Measurements from ENCODE around the gene PDGFRB. TPM values are rescaled to one million over a fixed set of nuclear protein-coding genes. Genes with fewer than 3 reads are reported as not detected.

The PDGFRB gene
- 4.9 and 6.1 TPM in 2 replicates for total RNA-seq (2014; rRNA removed; shearing (Covaris generic))

GRCh38 chr5:150155258-150156026 lies at the start of gene PDGFRB:
Gene PDGFRB, minus strand, starts transcription at chr5:150155845. Its CDS starts 18,798 bp downstream, at chr5:150137047.

GRCh38 chr5:150189728-150190502 lies 34.3 kb upstream of the PDGFRB start, which contains the start of gene SLC6A7:
Gene SLC6A7, plus strand, starts transcription at chr5:150190062. Its CDS starts 266 bp downstream, at chr5:150190328.

GRCh38 chr5:150166650-150167511 lies 11.2 kb upstream of the PDGFRB start, which contains the start of gene CDX1:
Gene CDX1, plus strand, starts transcription at chr5:150166778. Its CDS starts 99 bp downstream, at chr5:150166877.

GRCh38 chr5:150085950-150086715 lies 69.5 kb downstream of the PDGFRB start, which contains the start of gene CSF1R:
Gene CSF1R, minus strand, starts transcription at chr5:150086554. Its CDS starts 127 bp downstream, at chr5:150086427.

Small RNA genes within 50 kb of the gene (small RNA-seq; reads per million reads assigned to genes)
- gene RF00019, result not detected

Other genes with a start within 250 kb of the PDGFRB start
- gene PDE6A, start 211.1 kb downstream of the PDGFRB start, total RNA-seq (2014; rRNA removed; shearing (Covaris generic)), result 0.11 and 0.49 TPM in 2 replicates
- 169 and 183 TPM in 2 replicates for gene SLC26A2, start 195.1 kb downstream of the PDGFRB start, total RNA-seq (2014; rRNA removed; shearing (Covaris generic))
- 5.7 and 7.5 TPM in 2 replicates for gene TIGD6, start 155.2 kb downstream of the PDGFRB start, total RNA-seq (2014; rRNA removed; shearing (Covaris generic))
- gene HMGXB3, start 155.1 kb downstream of the PDGFRB start, total RNA-seq (2014; rRNA removed; shearing (Covaris generic)), result 40.6 and 48.4 TPM in 2 replicates
- 0.08 TPM in 1 of 2 replicates, not detected in the other for gene CSF1R, start 69.3 kb downstream of the PDGFRB start, total RNA-seq (2014; rRNA removed; shearing (Covaris generic))
- gene CDX1, start 10.9 kb upstream of the PDGFRB start, total RNA-seq (2014; rRNA removed; shearing (Covaris generic)), result not detected in 2 replicates
- gene SLC6A7, start 34.2 kb upstream of the PDGFRB start, total RNA-seq (2014; rRNA removed; shearing (Covaris generic)), result not detected in 2 replicates
- not detected in 2 replicates for gene CAMK2A, start 133.9 kb upstream of the PDGFRB start, total RNA-seq (2014; rRNA removed; shearing (Covaris generic))
- gene ARSI, start 147.1 kb upstream of the PDGFRB start, total RNA-seq (2014; rRNA removed; shearing (Covaris generic)), result 0.26 TPM in 1 of 2 replicates, not detected in the other
- gene TCOF1, start 201.9 kb upstream of the PDGFRB start, total RNA-seq (2014; rRNA removed; shearing (Covaris generic)), result 121 and 127 TPM in 2 replicates

All from A375 (cell line).